22Rv1 (cell line): Measurements from ENCODE around the gene GRIA2.

Source experiments
- H3K27ac ChIP-seq: fragments of 450-650 bp; 2 replicates; pipeline ENCODE4 v1.5.1; 2017
- ZFX ChIP-seq: fragments of 450-650 bp; IDR thresholded peaks from 2 replicates; pipeline ENCODE4 v1.6.1; 2017; ENCODE audit warnings: antibody characterized with exemption, borderline replicate concordance
- TF ChIP-seq, protein P1 (sequence below): fragments of 450-650 bp; IDR thresholded peaks from 2 replicates; pipeline ENCODE4 v1.5.1; 2017; ENCODE audit warnings: mild to moderate bottlenecking

The GRIA2 gene

DNA sequence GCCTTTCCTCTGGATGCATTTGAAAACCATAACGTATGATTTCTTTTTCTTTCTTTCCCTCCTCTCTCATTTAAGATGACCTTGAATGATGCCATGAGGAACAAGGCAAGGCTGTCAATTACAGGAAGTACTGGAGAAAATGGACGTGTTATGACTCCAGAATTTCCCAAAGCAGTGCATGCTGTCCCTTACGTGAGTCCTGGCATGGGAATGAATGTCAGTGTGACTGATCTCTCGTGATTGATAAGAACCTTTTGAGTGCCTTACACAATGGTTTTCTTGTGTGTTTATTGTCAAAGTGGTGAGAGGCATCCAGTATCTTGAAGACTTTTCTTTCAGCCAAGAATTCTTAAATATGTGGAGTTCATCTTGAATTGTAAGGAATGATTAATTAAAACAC lies 142.8 kb downstream of the GRIA2 start:
- TF ChIP-seq, protein P1, sequence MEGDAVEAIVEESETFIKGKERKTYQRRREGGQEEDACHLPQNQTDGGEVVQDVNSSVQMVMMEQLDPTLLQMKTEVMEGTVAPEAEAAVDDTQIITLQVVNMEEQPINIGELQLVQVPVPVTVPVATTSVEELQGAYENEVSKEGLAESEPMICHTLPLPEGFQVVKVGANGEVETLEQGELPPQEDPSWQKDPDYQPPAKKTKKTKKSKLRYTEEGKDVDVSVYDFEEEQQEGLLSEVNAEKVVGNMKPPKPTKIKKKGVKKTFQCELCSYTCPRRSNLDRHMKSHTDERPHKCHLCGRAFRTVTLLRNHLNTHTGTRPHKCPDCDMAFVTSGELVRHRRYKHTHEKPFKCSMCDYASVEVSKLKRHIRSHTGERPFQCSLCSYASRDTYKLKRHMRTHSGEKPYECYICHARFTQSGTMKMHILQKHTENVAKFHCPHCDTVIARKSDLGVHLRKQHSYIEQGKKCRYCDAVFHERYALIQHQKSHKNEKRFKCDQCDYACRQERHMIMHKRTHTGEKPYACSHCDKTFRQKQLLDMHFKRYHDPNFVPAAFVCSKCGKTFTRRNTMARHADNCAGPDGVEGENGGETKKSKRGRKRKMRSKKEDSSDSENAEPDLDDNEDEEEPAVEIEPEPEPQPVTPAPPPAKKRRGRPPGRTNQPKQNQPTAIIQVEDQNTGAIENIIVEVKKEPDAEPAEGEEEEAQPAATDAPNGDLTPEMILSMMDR: no peak
- H3K27ac ChIP-seq: no peak overlapping the region

- no peak for TF ChIP-seq ZFX
- TF ChIP-seq, protein P1: no peak
- H3K27ac ChIP-seq: no peak overlapping the region
Measured at GRCh38 chr4:157372154-157372553, 151.6 kb downstream of the GRIA2 start.

DNA sequence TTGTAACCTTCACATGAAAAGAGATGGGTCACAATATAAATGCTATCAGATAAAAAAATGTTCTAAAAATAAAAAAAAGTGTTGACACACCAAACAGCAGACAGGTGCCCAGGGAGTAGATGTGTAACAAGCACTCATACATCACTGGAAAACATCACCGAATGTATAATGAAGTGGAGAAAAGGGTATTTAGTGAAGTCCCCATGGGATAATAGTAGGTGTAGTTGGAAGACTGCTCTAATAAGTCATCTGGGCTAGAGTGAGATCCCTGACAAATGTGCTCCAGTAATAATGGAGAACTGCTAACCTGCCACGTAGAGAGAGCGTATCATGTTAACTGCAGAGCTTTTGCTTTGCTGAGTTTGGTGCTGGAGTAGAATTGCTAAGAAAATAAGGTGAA lies 152.0 kb downstream of the GRIA2 start:
- no peak overlapping the region for H3K27ac ChIP-seq
- TF ChIP-seq ZFX: no peak
- TF ChIP-seq, protein P1: no peak

DNA sequence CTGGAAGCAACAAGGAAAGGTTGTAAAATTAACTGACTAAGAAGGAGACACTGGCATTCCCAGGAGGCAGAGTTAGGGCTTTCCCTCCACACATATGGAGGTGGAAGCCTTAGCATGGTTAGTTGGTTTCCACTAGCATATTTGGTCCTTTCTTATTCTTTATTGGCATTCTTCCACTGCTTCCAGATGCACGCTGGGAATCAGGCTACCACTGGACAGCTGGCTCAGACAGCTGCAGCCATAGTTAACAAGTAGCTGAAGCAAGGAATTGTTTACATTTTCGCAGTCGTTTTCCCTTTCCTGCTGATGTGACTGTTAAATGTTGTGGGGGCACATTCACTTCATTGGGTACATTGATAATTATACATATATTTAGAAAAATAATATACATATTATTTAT lies 169.2 kb downstream of the GRIA2 start:
- TF ChIP-seq, protein P1: no peak
- no peak for TF ChIP-seq ZFX
- no peak overlapping the region for H3K27ac ChIP-seq

- no peak overlapping the region for H3K27ac ChIP-seq
- TF ChIP-seq, protein P1: no peak
- no peak for TF ChIP-seq ZFX
Measured at GRCh38 chr4:157405070-157405469, 184.5 kb downstream of the GRIA2 start.
